ENCODE data around the gene LRP1B.

Gene LRP1B

GRCh38 chr2:141994066-141994465 lies 136.8 kb downstream of the LRP1B start:
- no peak overlapping the region for H3K4me3 ChIP-seq (ENCODE audit: low read depth, low read length)
- DNase-seq (ENCODE audit: low read depth) = no peak
- no peak for TF ChIP-seq CTCF (IDR thresholded peaks at IDR 0.05; ENCODE audit: control insufficient read depth, extremely low read depth, insufficient read depth)

GRCh38 chr2:141992695-141993094 lies 138.1 kb downstream of the LRP1B start:
- TF ChIP-seq CTCF (IDR thresholded peaks at IDR 0.05; ENCODE audit: control insufficient read depth, extremely low read depth, insufficient read depth) = no peak
- no peak for DNase-seq (ENCODE audit: low read depth)
- H3K4me3 ChIP-seq (ENCODE audit: low read depth, low read length) = no peak overlapping the region

- H3K4me3 ChIP-seq (ENCODE audit: low read depth, low read length) = no peak overlapping the region
- no peak for TF ChIP-seq CTCF (IDR thresholded peaks at IDR 0.05; ENCODE audit: control insufficient read depth, extremely low read depth, insufficient read depth)
- no peak for DNase-seq (ENCODE audit: low read depth)
Observed at GRCh38 chr2:141968433-141968832, 162.4 kb downstream of the LRP1B start.

GRCh38 chr2:141967980-141968379 lies 162.8 kb downstream of the LRP1B start:
- no peak overlapping the region for H3K4me3 ChIP-seq (ENCODE audit: low read depth, low read length)
- no peak for DNase-seq (ENCODE audit: low read depth)
- no peak for TF ChIP-seq CTCF (IDR thresholded peaks at IDR 0.05; ENCODE audit: control insufficient read depth, extremely low read depth, insufficient read depth)

GRCh38 chr2:141967503-141967902 lies 163.3 kb downstream of the LRP1B start:
- H3K4me3 ChIP-seq (ENCODE audit: low read depth, low read length) = no peak overlapping the region
- no peak for TF ChIP-seq CTCF (IDR thresholded peaks at IDR 0.05; ENCODE audit: control insufficient read depth, extremely low read depth, insufficient read depth)
- DNase-seq (ENCODE audit: low read depth) = no peak

GRCh38 chr2:141959941-141960340 lies 170.9 kb downstream of the LRP1B start:
- no peak overlapping the region for H3K4me3 ChIP-seq (ENCODE audit: low read depth, low read length)
- no peak for DNase-seq (ENCODE audit: low read depth)
- no peak for TF ChIP-seq CTCF (IDR thresholded peaks at IDR 0.05; ENCODE audit: control insufficient read depth, extremely low read depth, insufficient read depth)

GRCh38 chr2:141959016-141959415 lies 171.8 kb downstream of the LRP1B start:
- no peak overlapping the region for H3K4me3 ChIP-seq (ENCODE audit: low read depth, low read length)

More at GRCh38 chr2:141959016-141959415, 171.8 kb downstream of the LRP1B start:
- DNase-seq (ENCODE audit: low read depth) = no peak
- no peak for TF ChIP-seq CTCF (IDR thresholded peaks at IDR 0.05; ENCODE audit: control insufficient read depth, extremely low read depth, insufficient read depth)

Data from LNCaP clone FGC (cell line).